Renal cortex interstitium (tissue), 11 donors: ENCODE data around the gene NAV2. TPM values are rescaled to one million over a fixed set of nuclear protein-coding genes. Genes with fewer than 3 reads are reported as not detected.

ENCODE experiments used
- DNase-seq, 11 donors: peaks; one replicate each; pipeline ENCODE4 v3.0.0-alpha.2; 2013; ENCODE audit warnings: low read depth in 9 of 11, low spot score in 4 of 11; ENCODE audit errors: extremely low read depth in 1 of 11
- polyA plus RNA-seq, 3 donors: library from polyadenylated mRNA; unstranded; fragments of 120-200 nt; gene quantifications; one replicate each; pipeline ENCODE4 v1.2.1, GENCODE V29; 2013; ENCODE audit not compliant: insufficient read length in 3 of 3

Gene NAV2
- polyA plus RNA-seq, 3 donors = 36.9 to 94.9 (median 39.5) TPM

DNA sequence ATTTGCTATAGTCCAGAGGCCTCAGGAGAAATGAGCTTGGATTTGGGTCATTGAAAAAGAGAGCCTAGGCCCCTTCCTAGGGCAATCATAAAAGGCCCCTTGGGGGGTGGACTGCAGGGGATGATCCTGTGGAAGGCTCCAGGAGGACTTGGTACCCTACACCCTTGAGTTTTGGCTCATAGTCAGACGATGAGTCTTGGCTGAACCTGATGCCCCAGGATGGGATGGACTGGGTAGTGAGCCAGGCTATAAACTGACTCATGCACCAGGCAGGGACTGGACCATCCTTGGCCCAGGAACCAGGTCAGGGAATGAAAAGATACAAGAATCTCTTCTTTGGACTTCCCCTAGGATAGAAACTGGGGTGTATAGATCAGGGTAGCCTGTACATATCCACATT, 54.2 kb downstream of the NAV2 start:
- DNase-seq = no peak

DNA sequence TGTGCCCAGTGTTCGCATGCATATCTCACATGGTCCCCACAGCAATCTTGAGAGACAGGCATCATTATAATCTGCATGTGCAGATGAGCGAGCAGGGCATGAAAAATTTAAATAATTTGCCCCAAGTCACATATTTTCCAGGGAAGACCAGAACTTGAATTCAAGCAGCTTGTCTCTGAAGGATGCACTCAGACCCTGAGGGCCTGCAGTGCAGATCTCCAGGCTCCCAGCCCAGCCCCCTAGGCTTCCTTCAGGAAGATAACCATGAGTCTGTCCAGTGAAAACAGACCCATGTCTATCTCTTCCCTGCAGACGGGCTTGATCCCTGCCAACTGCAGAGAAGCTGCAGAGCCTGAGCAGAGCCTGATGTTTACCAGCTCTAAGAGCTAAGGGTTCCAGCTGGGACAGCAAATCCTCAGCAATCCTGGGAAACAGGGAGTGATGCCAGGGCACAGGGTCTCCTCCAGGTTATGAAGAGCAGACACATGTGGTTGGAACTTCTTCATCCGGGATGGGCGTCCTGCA, 55.1 kb downstream of the NAV2 start:
- DNase-seq = no peak

DNA sequence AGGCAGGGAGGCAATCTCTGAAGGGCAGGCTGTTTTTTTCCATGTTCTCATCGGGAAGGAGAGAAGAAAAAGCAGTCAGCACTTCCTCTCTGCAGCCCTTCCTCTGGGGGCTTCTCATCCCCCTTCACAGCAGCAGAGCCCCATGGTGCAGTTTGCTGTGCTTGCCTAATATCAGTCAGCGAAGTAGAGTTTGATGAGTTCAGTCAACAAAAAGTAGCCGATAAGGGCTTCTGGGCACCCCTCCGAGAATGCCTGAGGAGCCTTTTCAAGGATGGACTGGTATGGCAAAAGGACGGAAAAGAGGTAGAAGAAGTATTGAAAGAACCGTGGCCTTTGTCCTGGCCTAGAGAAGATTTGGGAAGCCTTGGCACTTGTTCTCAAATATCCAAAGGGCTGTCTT, 55.6 kb downstream of the NAV2 start:
- DNase-seq = no peak

DNA sequence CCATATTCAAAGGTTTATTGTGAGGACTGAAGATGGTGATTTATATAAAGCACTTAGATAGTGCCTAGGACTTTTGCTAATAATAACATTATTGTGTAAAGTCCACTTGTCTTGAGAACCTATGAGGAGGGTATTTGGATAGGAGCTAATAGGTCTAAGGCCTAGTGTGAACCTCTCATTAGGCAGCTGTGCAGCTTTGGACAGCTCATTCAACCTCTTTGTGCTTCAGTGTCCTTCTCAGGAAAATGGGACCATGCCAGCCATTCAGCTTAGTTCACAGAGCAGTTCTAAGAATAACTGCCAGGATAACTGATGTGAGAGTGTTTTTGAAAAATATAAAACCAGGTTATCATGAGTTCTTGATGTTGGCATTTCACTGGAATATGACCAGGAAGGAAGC, 56.2 kb downstream of the NAV2 start:
- DNase-seq = no peak

DNA sequence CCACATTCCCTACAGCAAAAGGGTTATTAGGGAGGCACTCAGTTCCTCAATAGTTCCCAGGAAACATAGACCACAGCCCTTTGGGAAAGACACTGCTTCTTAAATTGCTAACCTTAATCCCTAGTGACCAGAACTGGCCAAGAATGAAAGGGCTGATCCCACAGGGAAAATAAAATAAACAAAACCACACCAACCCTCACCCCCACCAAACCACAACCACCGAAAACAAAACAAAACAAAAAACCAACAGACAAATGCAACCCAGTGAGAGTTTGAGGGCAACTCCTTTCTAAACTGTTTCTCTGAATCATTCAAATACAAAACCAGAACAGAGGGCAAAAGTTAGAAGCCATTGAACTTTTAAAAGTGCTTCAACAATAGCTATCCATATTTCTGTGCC, 57.2 kb downstream of the NAV2 start:
- no peak for DNase-seq

DNA sequence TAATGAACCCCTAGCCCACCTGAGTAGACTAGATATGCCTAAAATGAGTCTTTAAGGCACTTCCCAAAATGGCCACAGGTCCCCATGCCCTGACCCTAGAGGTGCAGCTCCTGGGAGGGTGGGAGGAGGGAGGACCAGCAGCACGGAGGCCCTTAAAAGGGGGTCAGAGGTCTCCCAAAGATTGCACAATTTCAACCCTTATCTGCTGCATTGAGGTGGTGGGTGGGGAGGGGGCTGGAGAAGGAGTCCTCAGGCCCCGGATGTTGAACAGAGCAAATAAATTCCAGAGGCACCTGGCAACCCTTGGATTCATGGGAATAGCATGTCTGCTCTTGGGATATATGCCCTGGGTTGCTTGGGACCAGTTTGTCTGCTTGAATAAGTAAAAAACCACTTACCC, 57.6 kb downstream of the NAV2 start:
- DNase-seq = no peak

DNA sequence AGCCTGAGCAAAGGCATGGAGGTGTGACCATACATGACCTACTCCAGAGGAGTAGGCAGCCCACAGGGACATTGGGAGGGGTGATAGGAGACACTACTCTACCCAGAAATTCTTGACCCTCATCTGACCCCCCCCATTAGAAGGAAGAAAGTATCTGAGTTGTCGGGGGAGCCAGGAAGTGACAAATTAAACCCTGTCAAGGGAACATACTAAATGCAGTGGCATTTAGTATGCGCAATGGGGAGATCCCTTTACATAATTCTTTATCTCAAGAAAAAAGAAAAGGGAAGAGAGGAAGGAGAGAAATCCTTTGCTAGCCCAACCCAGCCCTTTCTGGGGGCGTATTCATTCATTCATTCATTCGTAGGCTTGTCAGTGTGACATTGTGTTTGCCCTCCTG, 58.8 kb downstream of the NAV2 start:
- DNase-seq = no peak

DNA sequence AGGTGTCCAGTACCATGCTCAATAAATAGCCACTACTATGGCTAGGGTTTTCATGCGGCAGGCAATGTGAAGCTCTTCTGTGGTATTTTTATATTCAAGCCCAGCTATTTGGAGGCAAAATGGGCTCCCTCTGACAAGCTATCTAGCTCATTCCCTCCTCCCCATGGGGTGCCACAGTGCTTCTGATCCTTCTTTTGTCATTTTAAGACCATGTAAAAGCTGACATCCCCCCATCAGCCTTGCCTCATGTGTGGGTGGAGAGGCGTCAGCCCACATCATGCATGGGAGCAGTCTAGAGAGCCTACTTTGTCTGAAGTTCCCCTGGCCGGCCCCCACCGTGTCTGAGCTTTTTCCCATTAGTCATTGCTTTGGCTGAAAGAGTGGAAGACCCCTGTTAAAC, 59.8 kb downstream of the NAV2 start:
- no peak for DNase-seq

DNA sequence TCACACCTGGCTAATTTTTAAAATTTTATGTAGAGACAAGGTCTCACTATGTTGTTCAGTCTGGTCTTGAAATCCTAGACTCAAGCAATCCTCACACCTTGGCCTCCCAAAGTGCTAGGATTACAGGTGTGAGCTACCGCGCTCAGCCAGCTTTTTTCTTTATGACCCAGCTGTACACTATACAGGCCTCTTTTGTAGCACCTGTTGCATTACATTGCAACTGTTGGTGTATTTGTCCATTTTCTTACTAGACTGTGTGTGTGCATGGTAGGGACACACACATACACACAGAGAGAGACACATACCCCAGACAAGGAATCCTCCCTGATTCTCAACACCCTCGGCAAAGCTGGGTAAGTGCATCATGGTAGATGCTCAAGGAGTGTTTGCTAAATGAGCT, 61.7 kb downstream of the NAV2 start:
- DNase-seq = no peak

DNA sequence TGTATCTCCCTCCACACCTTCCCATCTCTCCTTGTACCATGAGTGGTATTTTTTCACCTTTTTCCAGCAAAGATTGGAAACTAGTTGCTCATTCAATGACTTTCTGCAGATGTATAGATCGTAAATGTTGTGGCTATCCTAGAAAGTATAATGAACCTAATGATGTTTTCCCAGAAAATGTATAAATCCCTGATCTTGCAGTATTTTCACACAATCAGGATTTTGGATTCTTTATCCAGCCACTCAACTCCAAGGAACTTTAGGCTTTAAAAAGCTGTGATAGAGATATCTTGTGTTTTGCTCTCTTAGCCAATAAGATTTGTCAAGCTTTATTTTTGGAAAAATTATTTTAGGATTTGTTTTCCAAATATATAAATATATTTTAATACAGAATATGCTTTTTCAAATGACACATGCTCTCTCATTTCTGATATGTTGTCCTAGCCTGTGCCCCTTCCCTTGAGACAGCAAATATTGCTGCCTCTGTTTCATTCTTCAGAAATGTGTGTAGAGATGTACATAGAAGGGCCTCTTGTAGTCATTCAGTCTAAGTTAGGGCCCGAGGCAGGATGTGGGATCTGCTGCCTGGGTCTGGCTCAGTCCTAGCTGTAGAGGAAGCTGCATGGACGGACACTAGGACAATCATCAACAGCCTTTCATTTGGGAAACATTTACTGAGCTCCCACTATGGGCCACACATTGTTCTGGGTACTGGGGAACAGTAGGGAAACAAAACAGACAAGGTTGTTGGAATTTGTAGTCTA, 62.4 kb downstream of the NAV2 start:
- no peak for DNase-seq

DNA sequence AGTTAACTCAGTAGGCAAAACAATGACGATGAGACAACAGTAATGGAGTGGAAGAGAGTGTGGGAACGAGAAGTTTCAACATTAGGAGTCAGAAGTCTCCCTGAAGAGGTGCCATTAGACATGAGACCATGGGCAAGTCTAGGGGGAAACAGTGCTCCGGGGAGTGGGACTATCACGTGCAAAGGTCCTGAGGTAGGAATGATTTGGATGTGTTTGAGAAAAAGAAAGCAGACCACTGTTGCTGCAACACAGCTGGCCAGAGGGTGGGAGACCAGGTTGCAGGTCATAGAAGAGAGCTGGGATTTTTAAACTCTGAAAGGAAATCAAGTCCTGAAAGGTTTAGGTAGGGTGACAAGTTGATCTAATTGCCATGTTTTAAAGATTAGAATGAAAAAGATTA, 63.0 kb downstream of the NAV2 start:
- no peak for DNase-seq

DNA sequence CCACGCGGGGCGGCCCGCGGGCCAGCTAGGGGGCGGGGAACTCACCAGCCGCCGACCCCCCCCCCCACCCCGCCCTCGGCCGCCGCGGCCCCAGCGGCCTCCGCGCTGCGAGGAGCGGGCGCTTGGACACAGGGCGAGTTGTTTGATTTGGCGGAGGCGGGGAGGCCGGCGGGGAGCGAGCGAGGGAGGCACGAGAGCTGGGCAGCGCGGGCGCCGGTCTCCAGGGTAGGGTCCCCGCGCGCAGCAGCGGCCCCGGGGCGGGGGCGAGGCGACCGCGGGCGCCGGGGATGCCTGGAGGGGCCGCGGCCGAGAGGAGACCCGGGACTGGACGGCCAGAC, 64.4 kb downstream of the NAV2 start:
- no peak for DNase-seq

DNA sequence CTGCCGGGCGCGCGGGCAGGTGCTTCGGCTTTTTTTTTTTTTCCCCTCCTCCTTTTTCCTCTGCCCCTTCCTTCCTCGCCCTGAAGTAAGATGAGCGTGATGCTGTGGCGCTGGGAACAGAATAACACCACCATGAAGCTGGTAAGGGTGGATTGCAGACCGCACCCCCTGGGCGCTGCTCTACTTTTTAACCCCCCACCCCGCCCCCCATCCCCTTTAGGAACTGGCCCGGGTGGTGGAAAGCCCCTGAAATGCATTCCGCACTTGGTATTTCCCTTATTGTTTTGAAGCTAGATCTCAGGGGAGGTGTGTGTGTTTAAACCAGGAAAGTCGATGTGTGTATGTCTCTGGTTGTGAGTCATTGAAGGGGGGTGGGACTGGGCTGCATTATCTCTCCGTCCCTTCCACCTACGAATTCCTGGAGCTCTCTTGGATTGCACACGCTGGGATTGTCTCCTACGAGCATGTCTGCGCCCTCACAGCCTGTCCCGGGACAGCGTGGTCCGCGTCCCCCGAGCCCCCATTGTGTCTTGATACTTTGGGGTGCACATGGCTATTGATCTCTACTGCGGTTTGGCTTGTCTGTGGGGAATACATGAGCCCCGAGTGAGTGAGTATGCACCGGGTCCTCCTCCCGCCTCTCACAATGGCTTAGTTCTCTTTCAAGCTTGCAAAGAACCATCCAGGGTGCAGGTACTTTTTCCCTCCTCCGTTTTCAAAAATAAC, 64.9 kb downstream of the NAV2 start:
- DNase-seq = no peak

DNA sequence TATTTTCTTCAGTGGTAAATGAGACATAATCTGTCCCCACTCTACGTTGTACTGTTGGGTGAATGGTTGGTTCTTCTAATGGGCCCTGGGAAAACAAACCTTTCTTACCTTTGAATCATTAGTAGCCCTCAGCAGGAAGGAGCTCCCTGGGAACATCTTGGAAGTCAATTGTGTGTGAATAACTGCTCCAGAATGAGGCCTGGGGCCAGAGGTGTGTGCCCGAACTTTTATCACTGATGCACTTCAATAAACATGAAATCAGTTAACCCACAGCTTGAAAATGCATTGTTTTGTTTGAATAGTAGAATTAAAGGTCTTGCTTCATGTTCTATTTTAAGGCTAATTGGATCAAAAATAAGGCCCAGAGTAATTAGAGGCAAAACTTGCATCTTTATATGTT, 67.1 kb downstream of the NAV2 start:
- DNase-seq = no peak

DNA sequence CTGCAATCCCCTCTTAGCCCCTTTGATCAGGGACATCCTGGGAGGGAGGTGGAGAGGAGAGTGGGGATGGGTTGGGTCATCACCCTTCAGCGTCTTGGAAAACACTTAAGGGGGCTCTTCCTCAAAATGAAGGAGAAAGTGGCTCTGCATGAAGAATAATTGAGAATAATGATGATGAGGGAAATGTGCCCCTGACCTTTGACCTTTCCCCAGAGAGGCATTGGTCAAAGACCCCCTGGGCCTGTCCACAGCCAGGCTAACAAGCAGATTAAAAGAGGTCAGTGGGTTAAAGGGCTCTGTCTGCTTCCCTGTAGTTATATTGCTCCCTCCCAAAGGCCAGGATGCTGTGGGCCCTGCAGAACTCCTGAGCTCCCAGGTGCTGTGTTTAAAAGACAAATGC, 68.7 kb downstream of the NAV2 start:
- DNase-seq = no peak

DNA sequence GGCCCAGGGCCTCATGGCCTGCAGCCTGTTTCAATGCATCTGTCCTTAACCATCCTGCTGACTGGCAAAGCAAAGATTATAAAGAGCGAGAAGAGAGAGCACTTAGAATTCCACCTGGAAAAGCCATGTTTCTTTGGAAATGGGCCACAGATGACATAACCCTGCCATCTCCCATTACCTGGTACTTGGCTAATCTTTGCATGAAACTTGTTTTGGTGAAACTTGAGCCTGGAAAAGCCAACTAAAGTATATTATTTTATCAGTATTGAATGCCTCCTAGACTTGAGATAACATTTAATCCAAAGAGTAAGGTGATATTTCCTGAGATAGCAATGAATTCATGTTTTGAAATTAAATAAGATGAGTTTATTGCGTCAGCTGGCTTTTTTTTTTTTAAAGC, 72.6 kb downstream of the NAV2 start:
- DNase-seq = no peak

DNA sequence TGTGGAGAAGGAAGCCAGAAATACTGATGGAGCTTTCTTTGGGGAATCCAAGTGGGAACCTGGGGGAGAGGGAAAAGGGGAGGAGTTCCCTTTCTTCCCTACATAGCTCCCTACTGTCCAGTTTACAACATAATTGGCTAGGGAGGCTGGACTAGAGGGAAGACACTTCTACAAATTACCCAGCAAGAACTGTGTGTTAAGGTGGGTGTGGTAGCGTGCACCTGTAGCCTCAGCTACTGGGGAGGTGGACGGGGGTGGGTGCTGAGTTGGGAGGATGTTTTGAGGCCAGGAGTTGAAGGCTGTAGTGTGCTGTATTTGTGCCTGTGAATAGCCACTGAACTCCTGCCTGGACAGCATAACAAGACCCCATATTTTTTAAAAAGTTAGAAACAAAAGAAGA, 74.0 kb downstream of the NAV2 start:
- no peak for DNase-seq

DNA sequence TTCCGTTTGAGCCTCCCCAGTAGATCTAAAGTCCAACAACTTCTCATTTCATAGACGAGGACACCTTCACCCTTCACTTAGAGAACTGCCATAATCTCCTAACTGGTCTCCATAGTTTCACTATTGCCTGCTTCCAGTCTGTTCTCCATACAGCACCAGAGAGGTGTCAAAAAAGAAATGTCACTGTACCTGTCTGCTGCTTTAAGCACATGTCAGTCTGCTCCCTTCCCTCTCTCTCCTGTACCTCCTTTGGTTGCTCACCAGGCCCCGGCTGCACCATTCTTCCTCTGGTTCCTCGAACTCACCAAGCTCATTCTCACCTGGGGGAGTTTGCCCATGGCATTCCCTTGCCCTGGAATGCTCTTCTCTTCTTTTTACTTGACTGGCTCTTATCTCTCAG, 75.8 kb downstream of the NAV2 start:
- no peak for DNase-seq

DNA sequence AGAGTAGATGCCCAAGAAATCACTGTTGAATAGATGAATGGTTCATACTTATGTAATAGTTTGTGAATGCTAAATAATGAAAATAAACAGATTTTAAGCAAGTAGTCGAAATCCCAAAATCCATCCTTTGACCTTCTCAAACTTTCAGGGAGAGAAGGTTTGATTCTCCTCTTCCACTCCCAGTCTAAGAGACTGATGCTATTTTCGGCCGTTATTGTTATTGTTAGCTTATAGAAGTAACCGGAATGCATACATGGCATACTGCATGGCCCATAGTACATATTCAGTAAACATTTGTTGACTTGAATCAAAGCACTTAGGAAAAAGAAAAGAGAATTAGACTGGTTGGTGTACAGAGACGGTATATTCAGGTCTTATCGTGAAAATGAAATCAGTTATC, 76.6 kb downstream of the NAV2 start:
- no peak for DNase-seq

DNA sequence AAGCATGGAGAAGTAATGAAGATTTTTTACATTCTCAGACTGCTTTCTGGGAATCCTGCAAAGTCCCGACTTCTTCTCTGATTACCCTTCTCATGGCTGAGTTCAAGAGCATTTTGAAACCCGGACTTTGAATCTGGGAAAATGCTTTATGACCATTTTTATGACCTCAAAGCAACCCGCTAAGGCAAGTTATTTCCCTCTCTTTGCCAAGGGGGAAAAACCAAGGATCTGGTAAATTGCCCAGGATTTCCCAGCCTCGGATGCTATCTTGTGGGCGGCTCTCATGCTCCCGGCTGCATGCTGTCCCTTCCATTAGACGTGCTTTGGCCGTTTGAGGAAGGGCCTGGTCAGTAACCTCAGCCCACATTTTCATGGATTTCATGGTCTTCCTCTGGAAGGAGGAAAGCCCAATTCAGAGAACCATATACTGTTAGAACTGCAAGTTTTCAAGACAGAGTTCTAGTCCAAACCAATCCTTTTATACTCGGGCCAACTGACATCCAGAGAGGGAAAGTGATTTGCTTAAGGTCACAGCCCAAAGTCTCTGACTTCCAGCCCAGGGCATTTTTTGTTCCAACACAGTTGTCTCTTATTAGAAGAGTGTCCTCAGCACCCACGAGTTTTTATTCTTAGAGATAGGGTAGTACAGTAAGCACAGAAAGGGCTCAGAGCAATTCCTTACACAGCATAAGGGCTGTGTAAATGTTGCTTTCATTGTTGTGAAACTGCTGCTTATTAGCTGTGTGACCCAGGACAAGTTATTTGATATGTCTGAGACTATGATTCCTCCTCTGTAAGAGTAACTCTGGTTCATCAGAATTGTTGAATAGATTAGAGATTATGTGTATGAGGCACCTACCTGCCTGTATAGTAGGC, 77.4 kb downstream of the NAV2 start:
- DNase-seq = no peak
